Uterus (tissue), 4 donors: ENCODE results near the gene DRC7. TPM values are rescaled to one million over a fixed set of nuclear protein-coding genes. Genes with fewer than 3 reads are reported as not detected.
"Not testable (repeated sequence)": the region's sequence is repeated elsewhere in the genome, so short reads cannot be mapped to it uniquely, and the experiment has no call there.

Experiments
- DNase-seq, 2 donors: peaks; one replicate each; pipeline ENCODE4 v3.0.0-alpha.2; 2019 to 2020
- H3K27ac ChIP-seq, 2 donors: fragments of 200-600 bp; sonication (generic); 1 replicate in 1 of 2; 2 replicates in 1 of 2; pipeline ENCODE4 v1.5.1; 2016 to 2018
- H3K27me3 ChIP-seq, 2 donors: fragments of 200-600 bp; sonication (generic); one replicate each; pipeline ENCODE4 v1.5.1; 2018 to 2019; ENCODE audit warnings: control low read depth in 1 of 2
- H3K36me3 ChIP-seq, 2 donors: fragments of 200-600 bp; sonication (generic); one replicate each; pipeline ENCODE4 v1.5.1; 2019; ENCODE audit warnings: control low read depth in 1 of 2
- H3K4me1 ChIP-seq, 2 donors: fragments of 200-600 bp; sonication (generic); one replicate each; pipeline ENCODE4 v1.5.1; 2018 to 2019; ENCODE audit warnings: control low read depth in 1 of 2
- H3K4me3 ChIP-seq, 2 donors: fragments of 200-600 bp; sonication (generic); 1 replicate in 1 of 2; 2 replicates in 1 of 2; pipeline ENCODE4 v1.5.1; 2018 to 2019; ENCODE audit warnings: mild to moderate bottlenecking in 1 of 2
- H3K9me3 ChIP-seq, 2 donors: fragments of 200-600 bp; sonication (generic); one replicate each; pipeline ENCODE4 v1.5.1; 2019; ENCODE audit warnings: control low read depth in 1 of 2
- CTCF ChIP-seq, 4 experiments: fragments of 200-600 bp in 2 of 4; fragments of 450-650 bp in 2 of 4; sonication (generic) in 2 of 4; IDR thresholded peaks; one replicate each; pipeline ENCODE4 v1.5.1; 2016 to 2019; ENCODE audit warnings: antibody characterized with exemption in 4 of 4, mild to moderate bottlenecking in 2 of 4, moderate library complexity in 1 of 4
- POLR2A ChIP-seq, 2 donors: fragments of 450-650 bp; IDR thresholded peaks; one replicate each; pipeline ENCODE4 v1.6.1; 2016; ENCODE audit warnings: antibody characterized with exemption in 2 of 2, mild to moderate bottlenecking in 1 of 2, moderate library complexity in 1 of 2
- intact Hi-C: fragments of 100-400 bp; cut with DNase I; formaldehyde crosslinking; loops from one replicate; pipeline ENCODE4 v1.15.1; 2023; ENCODE audit warnings: low total_unique reads
- total RNA-seq, 4 donors: library from RNA; depleted of rRNA in 3 of 4; stranded (reverse); fragments of >200 nt in 3 of 4; gene quantifications; one replicate each; pipeline versions ENCODE4 v1.1.0 to v1.2.4, GENCODE V29; 2014 to 2023
- donor health status: DM: yes; HTN: yes; CAD: no.

The DRC7 gene
- total RNA-seq, 4 donors from 2014 or later, result 0.18 to 5.4 TPM; not detected in 2

- intact Hi-C loops, result no loop called here
- Histone ChIP-seq H3K27me3 (no peaks in the 10 kb centered on the region), H3K27ac (no peak overlapping the region), H3K4me3 (no peak overlapping the region), H3K4me1 (no peaks in the 10 kb centered on the region), H3K9me3 (no peaks in the 10 kb centered on the region), H3K36me3 (no peaks in the 10 kb centered on the region)
- DNase-seq, result no peak
- TF ChIP-seq CTCF (IDR thresholded peaks at IDR 0.05), result no peak
- TF ChIP-seq POLR2A (IDR thresholded peaks at IDR 0.05), result no peak
These were observed 51.2 kb downstream of the DRC7 start for GRCh38 chr16:57745768-57746167.

GRCh38 chr16:57746316-57746715 is 51.7 kb downstream of the DRC7 start:
- H3K4me3 ChIP-seq, intact Hi-C loops, H3K27ac ChIP-seq, H3K9me3 ChIP-seq, DNase-seq, H3K4me1 ChIP-seq, H3K36me3 ChIP-seq, H3K27me3 ChIP-seq: not testable (repeated sequence)

- Histone ChIP-seq H3K4me3 (no peak overlapping the region), H3K27ac (no peak overlapping the region), H3K4me1 (no peaks in the 10 kb centered on the region), H3K27me3 (no peaks in the 10 kb centered on the region), H3K36me3 (no peaks in the 10 kb centered on the region), H3K9me3 (no peaks in the 10 kb centered on the region)
- DNase-seq, result no peak
- no peak for TF ChIP-seq CTCF (IDR thresholded peaks at IDR 0.05)
- TF ChIP-seq POLR2A (IDR thresholded peaks at IDR 0.05), result no peak
- intact Hi-C loops, result no loop called here
These were observed 52.5 kb downstream of the DRC7 start for GRCh38 chr16:57747091-57747490.

- no peaks in the 10 kb centered on the region for H3K36me3 ChIP-seq
- no peak for TF ChIP-seq POLR2A (IDR thresholded peaks at IDR 0.05)
- no peak for TF ChIP-seq CTCF (IDR thresholded peaks at IDR 0.05)
- H3K4me1 ChIP-seq, result no peaks in the 10 kb centered on the region
- no peaks in the 10 kb centered on the region for H3K27me3 ChIP-seq
- no peak overlapping the region for H3K27ac ChIP-seq
- intact Hi-C loops, result no loop called here
- H3K9me3 ChIP-seq, result no peaks in the 10 kb centered on the region
- no peak overlapping the region for H3K4me3 ChIP-seq
- no peak for DNase-seq
These were observed 52.9 kb downstream of the DRC7 start for GRCh38 chr16:57747496-57747895.

- Histone ChIP-seq H3K36me3 (no peaks in the 10 kb centered on the region), H3K4me3 (no peak overlapping the region), H3K27ac (no peak overlapping the region), H3K27me3 (no peaks in the 10 kb centered on the region), H3K4me1 (no peaks in the 10 kb centered on the region), H3K9me3 (no peaks in the 10 kb centered on the region)
- TF ChIP-seq CTCF (IDR thresholded peaks at IDR 0.05) (no peak), POLR2A (IDR thresholded peaks at IDR 0.05) (no peak)
- intact Hi-C loops, result no loop called here
- no peak for DNase-seq
These were observed 53.4 kb downstream of the DRC7 start for GRCh38 chr16:57747996-57748395.

GRCh38 chr16:57748596-57748995 is 54.0 kb downstream of the DRC7 start:
- Histone ChIP-seq H3K27me3 (no peaks in the 10 kb centered on the region), H3K9me3 (no peaks in the 10 kb centered on the region), H3K36me3 (no peaks in the 10 kb centered on the region), H3K27ac (no peak overlapping the region), H3K4me1 (no peaks in the 10 kb centered on the region), H3K4me3 (no peak overlapping the region)
- DNase-seq, result no peak
- intact Hi-C loops, result no loop called here
- TF ChIP-seq CTCF (IDR thresholded peaks at IDR 0.05) (no peak), POLR2A (IDR thresholded peaks at IDR 0.05) (no peak)
